ENCODE results near the gene RAB41.
"Not testable (repeated sequence)": the region's sequence is repeated elsewhere in the genome, so short reads cannot be mapped to it uniquely, and the experiment has no call there.

The RAB41 gene

GRCh38 chrX:70292788-70293187 is 10.8 kb downstream of the RAB41 start:
- DNase-seq: no peak

- no peak for DNase-seq
Measured at GRCh38 chrX:70293621-70294020, 11.6 kb downstream of the RAB41 start.

- DNase-seq: no peak
Measured at GRCh38 chrX:70301716-70302115, 19.7 kb downstream of the RAB41 start.

GRCh38 chrX:70313503-70313902 is 31.5 kb downstream of the RAB41 start:
- no peak for DNase-seq

- no peak for DNase-seq
Measured at GRCh38 chrX:70322784-70323183, 40.8 kb downstream of the RAB41 start.

GRCh38 chrX:70323628-70324027 is 41.7 kb downstream of the RAB41 start:
- not testable (repeated sequence) for DNase-seq

GRCh38 chrX:70324326-70324725 is 42.4 kb downstream of the RAB41 start:
- no peak for DNase-seq

- no peak for DNase-seq
Measured at GRCh38 chrX:70331161-70331560, 49.2 kb downstream of the RAB41 start.

- no peak for DNase-seq
Measured at GRCh38 chrX:70332600-70332999, 50.6 kb downstream of the RAB41 start.

All from NCI-H748 treated with DMSO at 0.1 percent for 48 hours (cell line).